Left cardiac atrium (tissue), 4 donors: Measurements from ENCODE around the gene PPP1R14D. TPM values are rescaled to one million over a fixed set of nuclear protein-coding genes. Genes with fewer than 3 reads are reported as not detected.

Experiments
- ATAC-seq, 2 donors: fragments of 200-7000 bp; cut with Tn5 transposase; one replicate each; pipeline ENCODE4 v1.9.1; 2020; ENCODE audit warnings: mild to moderate bottlenecking in 2 of 2, moderate library complexity in 2 of 2
- DNase-seq: peaks from one replicate; pipeline ENCODE4 v3.0.0-alpha.2; 2020
- intact Hi-C, 2 donors: fragments of 100-400 bp; cut with DNase I; formaldehyde crosslinking; loops; one replicate each; pipeline versions ENCODE4 v1.14.1 to v1.15.1; 2022 to 2023
- total RNA-seq, 2 donors: library from RNA; stranded (reverse); fragmentation: NEBNext Ultra II Directional; extraction: Animal tissue kit (Norgen Biotek cat#: 25700); gene quantifications; one replicate each; pipeline ENCODE4 v1.2.1, GENCODE V29; 2021
- donor health status: DM: no; HTN: yes; CAD: no.
- donor health status: DM: no; HTN: yes; CAD: no; lungs with severe emphysema.
- donor health status: DM: yes; HTN: yes; CAD: no.
- donor health status: Dilated cardiomyopathy.

Gene PPP1R14D
- total RNA-seq, 2 donors from 2014 or later = not detected

- intact Hi-C loops = no loop called here
- DNase-seq (no peak), ATAC-seq (no peak)
Observed at GRCh38 chr15:40826423-40827075, 2.0 kb downstream of the PPP1R14D start.

GRCh38 chr15:40825661-40826422 lies 2.7 kb downstream of the PPP1R14D start:
- intact Hi-C loops = no loop called here
- no peak for DNase-seq

GRCh38 chr15:40823572-40824343 lies 4.8 kb downstream of the PPP1R14D start:
- no peak for ATAC-seq
- DNase-seq = no peak
- intact Hi-C loops = no loop called here

More at GRCh38 chr15:40825661-40826422, 2.7 kb downstream of the PPP1R14D start:
- no peak for ATAC-seq

- ATAC-seq (no peak), DNase-seq (no peak)
- intact Hi-C loops = no loop called here
Observed at GRCh38 chr15:40821195-40821594, 7.3 kb downstream of the PPP1R14D start.

GRCh38 chr15:40819048-40819447 lies 9.5 kb downstream of the PPP1R14D start:
- ATAC-seq (no peak), DNase-seq (no peak)
- intact Hi-C loops = no loop called here

GRCh38 chr15:40815042-40815698 lies 13.3 kb downstream of the PPP1R14D start:
- peak; percentile 58 for DNase-seq
- intact Hi-C loops = no loop called here
- peak; percentile 50 to 81 for ATAC-seq

- ATAC-seq (no peak), DNase-seq (no peak)
- intact Hi-C loops = no loop called here
Observed at GRCh38 chr15:40812721-40813425, 15.6 kb downstream of the PPP1R14D start.

GRCh38 chr15:40808861-40809450 lies 19.6 kb downstream of the PPP1R14D start:
- intact Hi-C loops = no loop called here
- DNase-seq (no peak), ATAC-seq (no peak)

GRCh38 chr15:40807888-40808461 lies 20.5 kb downstream of the PPP1R14D start:
- ATAC-seq (no peak), DNase-seq (no peak)
- intact Hi-C loops = no loop called here

GRCh38 chr15:40807028-40807887 lies 21.2 kb downstream of the PPP1R14D start, which contains the start of the genes DNAJC17 and ZFYVE19:
DNAJC17 (minus strand) TSS chr15:40807473; CDS start chr15:40807446, 27 bp downstream.
ZFYVE19 (plus strand) TSS chr15:40807089; CDS start chr15:40807590, 501 bp downstream.
- peak; percentile 100 for ATAC-seq
- DNase-seq = peak; percentile 99
- intact Hi-C loops = no loop called here

GRCh38 chr15:40806672-40807027 lies 21.9 kb downstream of the PPP1R14D start:
- no peak for ATAC-seq
- no peak for DNase-seq
- intact Hi-C loops = no loop called here

- intact Hi-C loops = no loop called here
- ATAC-seq (no peak), DNase-seq (no peak)
Observed at GRCh38 chr15:40803688-40804087, 24.8 kb downstream of the PPP1R14D start.

- DNase-seq (no peak), ATAC-seq (no peak)
- intact Hi-C loops = no loop called here
Observed at GRCh38 chr15:40803076-40803475, 25.4 kb downstream of the PPP1R14D start.

- ATAC-seq = no peak
- intact Hi-C loops = no loop called here
- no peak for DNase-seq
Observed at GRCh38 chr15:40799523-40799922, 29.0 kb downstream of the PPP1R14D start.

GRCh38 chr15:40796512-40796911 lies 32.0 kb downstream of the PPP1R14D start:
- DNase-seq = no peak
- ATAC-seq = no peak
- intact Hi-C loops = no loop called here

GRCh38 chr15:40796041-40796440 lies 32.5 kb downstream of the PPP1R14D start:
- ATAC-seq = no peak
- DNase-seq = no peak
- intact Hi-C loops = no loop called here
